Mammary epithelial cell (primary cell): ENCODE measurements around the gene GRAP2.

ENCODE experiments used
- CTCF ChIP-seq, 2 donors: IDR thresholded peaks in 1 of 2; conservative IDR thresholded peaks in 1 of 2; 2 replicates each; pipeline ENCODE4 v1.5.1; 2011 to 2012; ENCODE audit warnings: inconsistent platforms in 2 of 2, low read length in 2 of 2, mild to moderate bottlenecking in 2 of 2, control low read depth in 1 of 2, low read depth in 1 of 2; ENCODE audit not compliant: insufficient read depth in 1 of 2; ENCODE audit errors: extremely low read depth in 1 of 2
- EZH2 ChIP-seq: IDR thresholded peaks from 2 replicates; pipeline ENCODE4 v1.6.1; 2012; ENCODE audit warnings: low read length, inconsistent platforms, borderline replicate concordance

- TF ChIP-seq CTCF (conservative IDR thresholded peaks at IDR 0.05 in 1 of 2, IDR thresholded peaks at IDR 0.05 in 1 of 2; ENCODE audit: extremely low read depth in 1 of 2, insufficient read depth in 1 of 2, low read depth in 1 of 2, low read length in 2 of 2) (no peak), EZH2 (no peak)
These were observed 66.4 kb downstream of the GRAP2 start for GRCh38 chr22:39967103-39967829.
